ENCODE measurements around the gene PURA.

DNA sequence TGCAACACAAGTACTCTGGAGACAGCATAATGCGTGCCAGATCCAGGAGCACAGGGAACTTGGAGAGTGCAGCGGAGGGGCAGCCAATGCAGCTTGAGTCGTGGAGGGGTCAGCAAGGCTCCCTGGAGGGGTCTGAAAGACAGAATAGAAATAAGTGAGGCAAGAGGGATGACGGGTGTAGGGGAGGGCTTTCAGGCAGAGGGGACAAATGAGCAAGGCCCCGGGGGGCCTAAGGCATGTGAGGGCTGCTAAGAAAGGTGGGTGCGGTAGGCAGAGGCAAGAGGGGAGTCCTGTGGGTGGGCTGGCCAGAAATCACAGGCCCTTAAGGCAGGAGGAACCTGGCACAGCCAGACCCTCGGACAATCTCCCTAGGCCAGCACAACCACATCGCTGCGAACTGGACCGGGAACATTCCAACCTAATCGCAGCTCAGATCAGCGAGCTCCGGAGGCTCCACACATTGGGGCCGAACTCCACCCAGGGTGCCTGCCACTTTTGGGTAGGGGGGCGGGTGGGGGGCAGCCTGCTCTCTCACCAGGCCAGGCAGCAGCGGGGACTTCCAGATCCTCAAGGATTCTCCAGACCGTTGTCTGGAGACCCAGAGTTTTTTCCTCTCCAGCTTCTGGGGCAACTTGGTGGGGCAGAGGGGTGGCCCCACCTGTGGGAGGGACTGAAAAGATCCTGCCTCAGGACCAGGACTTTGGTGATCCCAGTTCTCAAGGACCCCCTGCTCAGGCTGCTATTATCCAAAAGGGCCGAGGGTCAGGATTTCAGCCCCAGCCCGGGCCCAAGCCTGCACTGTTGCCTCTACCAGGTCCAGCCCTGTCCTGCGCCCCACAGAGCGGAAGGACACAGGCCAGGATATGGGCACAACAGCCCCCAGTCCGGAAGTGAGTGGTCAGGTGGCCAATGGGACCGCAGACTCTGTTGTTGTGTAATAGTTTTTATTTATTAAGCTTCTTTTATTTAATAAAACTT, 38.4 kb downstream of the PURA start:
- TF ChIP-seq, protein P1, sequence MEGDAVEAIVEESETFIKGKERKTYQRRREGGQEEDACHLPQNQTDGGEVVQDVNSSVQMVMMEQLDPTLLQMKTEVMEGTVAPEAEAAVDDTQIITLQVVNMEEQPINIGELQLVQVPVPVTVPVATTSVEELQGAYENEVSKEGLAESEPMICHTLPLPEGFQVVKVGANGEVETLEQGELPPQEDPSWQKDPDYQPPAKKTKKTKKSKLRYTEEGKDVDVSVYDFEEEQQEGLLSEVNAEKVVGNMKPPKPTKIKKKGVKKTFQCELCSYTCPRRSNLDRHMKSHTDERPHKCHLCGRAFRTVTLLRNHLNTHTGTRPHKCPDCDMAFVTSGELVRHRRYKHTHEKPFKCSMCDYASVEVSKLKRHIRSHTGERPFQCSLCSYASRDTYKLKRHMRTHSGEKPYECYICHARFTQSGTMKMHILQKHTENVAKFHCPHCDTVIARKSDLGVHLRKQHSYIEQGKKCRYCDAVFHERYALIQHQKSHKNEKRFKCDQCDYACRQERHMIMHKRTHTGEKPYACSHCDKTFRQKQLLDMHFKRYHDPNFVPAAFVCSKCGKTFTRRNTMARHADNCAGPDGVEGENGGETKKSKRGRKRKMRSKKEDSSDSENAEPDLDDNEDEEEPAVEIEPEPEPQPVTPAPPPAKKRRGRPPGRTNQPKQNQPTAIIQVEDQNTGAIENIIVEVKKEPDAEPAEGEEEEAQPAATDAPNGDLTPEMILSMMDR (IDR thresholded peaks at IDR 0.05) = no peak
- TF ChIP-seq POLR2A (IDR thresholded peaks at IDR 0.05) = no peak

All from thyroid gland (tissue), 4 donors.